ENCODE data around the gene BCL7C. TPM values are rescaled to one million over a fixed set of nuclear protein-coding genes. Genes with fewer than 3 reads are reported as not detected.
"Not testable (repeated sequence)": the region's sequence is repeated elsewhere in the genome, so short reads cannot be mapped to it uniquely, and the experiment has no call there.

Gene BCL7C
- 15.1 TPM for total RNA-seq

DNA sequence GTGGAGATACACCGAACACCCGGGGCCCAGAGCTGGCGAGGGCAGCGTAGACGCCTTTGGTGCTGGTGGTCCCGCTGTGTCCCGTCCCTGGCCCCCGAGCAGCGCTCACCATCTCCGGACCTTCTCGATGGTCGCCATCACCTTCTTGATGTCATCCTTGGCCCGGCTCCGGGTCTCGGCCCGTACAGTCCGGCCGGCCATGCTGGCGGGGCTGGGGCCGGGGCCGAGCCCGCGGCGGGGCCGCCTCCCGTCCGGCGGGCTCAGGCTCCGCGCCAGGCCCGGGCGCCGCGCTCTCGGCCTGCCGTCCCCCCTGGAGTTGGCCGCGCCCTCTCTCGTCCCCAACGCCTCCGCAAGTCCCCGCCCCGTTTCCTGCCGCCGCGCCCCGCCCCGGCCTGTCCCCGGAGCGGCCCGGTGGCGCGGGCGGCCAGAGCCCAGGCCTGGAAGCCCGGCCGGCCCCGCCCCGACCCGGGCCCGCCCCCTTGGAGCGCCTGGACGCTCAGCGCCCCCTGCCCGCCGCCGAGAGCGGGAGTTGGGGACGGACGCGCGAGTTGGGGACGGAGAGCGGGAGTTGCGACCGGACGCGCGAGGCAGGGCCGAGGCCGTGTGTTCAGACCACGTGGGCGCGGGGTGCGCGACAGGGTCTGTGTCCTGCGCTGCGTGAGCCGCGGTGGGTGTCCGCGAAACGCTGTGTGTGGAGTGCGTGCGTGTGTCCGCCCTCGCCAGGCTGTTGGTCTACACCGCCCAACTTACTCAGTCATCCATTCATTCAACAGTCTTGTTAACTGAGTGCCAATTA, at the start of gene BCL7C:
Gene BCL7C (minus strand): TSS at position 334 of the 796 bp plus-strand sequence. CDS start 133 bp downstream, at position 201.
- DNase-seq (ENCODE audit: low read depth in 2 of 3, low spot score in 2 of 3), result peak in 2 of 3 donors; percentile 86 to 87

- DNase-seq (ENCODE audit: low read depth in 2 of 3, low spot score in 2 of 3), result no peak
These were observed 48.5 kb upstream of the BCL7C start for GRCh38 chr16:30942426-30942806.

- DNase-seq (ENCODE audit: low read depth in 2 of 3, low spot score in 2 of 3), result peak in 2 of 3 donors; percentile 65 to 70
These were observed 47.9 kb upstream of the BCL7C start for GRCh38 chr16:30941600-30942425.

DNA sequence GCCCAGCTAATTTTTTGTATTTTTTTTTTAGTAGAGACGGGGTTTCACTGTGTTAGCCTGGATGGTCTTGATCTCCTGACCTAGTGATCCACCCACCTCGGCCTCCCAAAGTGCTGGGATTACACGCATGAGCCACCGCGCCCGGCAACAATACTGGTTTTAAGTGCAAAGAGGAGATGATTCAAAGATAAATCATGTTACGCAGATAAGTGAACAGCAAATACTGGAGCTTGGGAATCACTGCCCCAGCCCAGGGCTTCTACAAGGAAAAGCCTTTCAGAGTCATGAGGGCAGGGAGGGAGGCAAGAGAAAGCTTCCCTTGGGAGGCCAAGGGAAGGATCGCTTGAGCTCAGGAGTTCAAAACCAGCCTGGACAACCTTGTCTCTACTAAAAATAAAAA, 45.7 kb upstream of the BCL7C start:
- DNase-seq (ENCODE audit: low read depth in 2 of 3, low spot score in 2 of 3), result not testable (repeated sequence)

DNA sequence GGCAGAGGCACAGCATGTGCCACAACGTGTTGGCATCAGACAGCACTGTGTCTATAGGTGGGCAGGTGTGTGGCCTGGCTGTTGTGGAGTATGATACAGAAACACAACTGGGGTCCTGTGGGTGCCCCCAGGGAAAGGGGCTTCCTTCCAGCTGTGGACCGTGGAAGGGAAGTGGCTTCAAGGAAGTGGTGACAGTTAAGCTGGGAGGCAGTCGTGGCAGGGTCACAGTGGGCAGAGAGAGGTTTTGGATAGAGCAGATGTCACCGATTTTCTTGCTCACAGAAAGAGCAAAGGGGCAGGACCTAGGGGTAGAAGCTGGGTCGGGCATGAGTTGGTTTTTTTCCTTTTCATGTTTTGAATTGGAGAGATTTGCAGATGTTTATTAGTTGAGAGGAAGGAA, 43.8 kb upstream of the BCL7C start:
- no peak for DNase-seq (ENCODE audit: low read depth in 2 of 3, low spot score in 2 of 3)

- peak in 1 of 3 donors; percentile 60 for DNase-seq (ENCODE audit: low read depth in 2 of 3, low spot score in 2 of 3)
These were observed 41.1 kb upstream of the BCL7C start for GRCh38 chr16:30934827-30935557.

DNA sequence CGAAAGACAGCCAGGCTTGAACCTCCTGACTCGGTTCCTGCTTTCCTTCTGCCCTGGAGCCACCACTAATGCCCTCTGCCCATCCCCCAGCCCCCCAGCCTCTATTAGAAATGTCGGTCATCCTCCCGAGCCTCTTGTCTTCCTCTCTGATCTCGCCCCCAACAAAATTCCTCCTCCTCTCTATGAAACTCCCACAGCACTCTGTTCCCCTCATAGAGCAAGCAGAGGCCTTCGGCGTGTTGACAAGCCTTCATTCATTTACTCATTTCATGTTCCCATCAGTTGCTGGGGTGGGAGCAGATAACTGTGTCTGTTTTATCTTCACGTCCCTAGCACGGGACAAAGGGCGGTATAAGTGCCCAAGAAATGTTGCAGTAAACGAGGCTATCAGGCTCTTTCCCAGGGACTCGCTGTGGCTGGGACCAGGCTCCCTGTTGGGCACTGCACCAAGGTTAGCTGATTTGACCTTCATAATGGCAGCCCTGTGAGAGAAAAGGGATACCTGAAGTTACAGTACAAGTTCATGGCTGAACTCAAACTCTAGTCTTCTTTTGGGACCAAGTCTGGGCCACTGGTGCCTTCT, 37.3 kb upstream of the BCL7C start:
- no peak for DNase-seq (ENCODE audit: low read depth in 2 of 3, low spot score in 2 of 3)

GRCh38 chr16:30930160-30930571, 36.3 kb upstream of the BCL7C start:
- DNase-seq (ENCODE audit: low read depth in 2 of 3, low spot score in 2 of 3), result no peak

DNA sequence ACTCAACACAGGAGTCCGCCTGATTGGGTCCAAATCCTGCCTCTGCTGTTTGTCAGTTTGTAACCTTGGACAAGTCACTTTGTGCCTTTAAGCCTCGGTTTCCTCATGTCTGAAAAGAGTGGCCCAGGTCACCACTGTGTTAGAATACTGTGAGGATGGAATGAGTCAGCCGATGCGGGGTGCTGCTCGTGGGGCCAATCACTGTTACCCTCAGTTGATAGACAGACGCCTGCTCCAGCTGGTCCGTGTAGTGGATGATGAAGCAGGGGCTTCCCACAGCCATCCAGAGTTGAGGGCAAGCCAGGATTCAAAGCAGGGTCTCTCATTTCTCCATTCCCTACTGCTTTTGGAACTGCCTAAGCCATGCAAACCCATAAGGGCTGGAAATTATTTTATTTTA, 35.3 kb upstream of the BCL7C start:
- no peak for DNase-seq (ENCODE audit: low read depth in 2 of 3, low spot score in 2 of 3)

DNA sequence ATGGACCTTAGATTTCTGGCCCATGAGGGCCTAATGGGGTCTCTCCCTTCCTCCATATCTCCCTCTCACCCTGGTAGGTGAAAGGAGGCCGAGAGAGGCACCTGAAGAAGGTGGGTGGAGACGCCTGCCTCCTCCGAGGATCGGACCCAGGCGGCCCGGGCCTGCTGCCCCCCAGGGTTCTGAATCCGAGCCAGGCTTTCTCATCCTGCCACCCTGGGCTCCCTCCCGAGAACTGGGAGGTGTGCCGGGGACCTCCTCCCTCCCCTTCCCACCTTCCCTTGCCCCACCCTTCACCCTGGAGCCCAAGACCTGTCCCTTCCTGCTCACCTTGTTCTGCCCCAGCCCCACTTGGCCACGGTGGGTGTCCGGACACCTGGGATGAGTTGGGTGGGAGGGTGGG, 34.5 kb upstream of the BCL7C start:
- DNase-seq (ENCODE audit: low read depth in 2 of 3, low spot score in 2 of 3), result no peak

- DNase-seq (ENCODE audit: low read depth in 2 of 3, low spot score in 2 of 3), result peak in 1 of 3 donors; percentile 58
These were observed 34.0 kb upstream of the BCL7C start for GRCh38 chr16:30927789-30928378.

DNA sequence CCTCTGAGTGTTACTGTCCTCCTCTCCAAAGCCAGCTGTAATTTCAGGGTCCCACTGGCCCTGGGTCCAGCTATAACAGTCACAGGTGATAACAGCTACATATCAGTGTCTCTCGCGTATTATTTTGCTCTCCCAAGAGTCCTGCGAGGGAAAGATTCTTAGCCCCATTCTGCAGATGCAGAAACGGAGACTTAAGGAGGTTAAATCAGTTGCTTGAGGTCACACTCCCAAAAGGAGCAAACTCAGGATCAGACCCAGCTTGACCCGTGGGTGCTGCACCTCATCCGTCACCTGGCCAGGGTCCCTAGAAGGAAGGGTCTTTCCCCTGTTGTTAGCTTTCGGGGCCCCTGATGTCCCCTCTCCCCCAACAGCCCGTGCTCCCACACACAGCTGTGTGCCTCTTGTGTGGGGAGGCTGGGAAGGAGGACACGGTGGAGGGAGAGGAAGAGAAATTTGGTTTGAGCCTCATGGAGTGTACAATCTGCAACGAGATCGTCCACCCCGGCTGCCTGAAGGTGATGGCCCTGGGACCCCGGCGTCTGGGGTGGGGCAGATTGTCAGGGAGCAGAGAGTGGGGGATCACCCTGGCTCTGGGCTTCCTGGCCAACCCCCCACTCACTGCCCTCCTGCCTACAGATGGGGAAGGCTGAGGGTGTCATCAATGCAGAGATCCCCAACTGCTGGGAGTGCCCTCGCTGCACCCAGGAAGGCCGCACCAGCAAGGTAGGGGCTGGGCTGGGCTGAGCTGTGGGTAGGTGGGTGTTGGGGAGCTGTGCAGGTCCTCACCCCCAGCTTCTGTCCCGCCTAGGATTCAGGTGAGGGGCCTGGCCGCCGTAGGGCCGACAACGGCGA, 33.3 kb upstream of the BCL7C start:
- DNase-seq (ENCODE audit: low read depth in 2 of 3, low spot score in 2 of 3), result no peak

DNA sequence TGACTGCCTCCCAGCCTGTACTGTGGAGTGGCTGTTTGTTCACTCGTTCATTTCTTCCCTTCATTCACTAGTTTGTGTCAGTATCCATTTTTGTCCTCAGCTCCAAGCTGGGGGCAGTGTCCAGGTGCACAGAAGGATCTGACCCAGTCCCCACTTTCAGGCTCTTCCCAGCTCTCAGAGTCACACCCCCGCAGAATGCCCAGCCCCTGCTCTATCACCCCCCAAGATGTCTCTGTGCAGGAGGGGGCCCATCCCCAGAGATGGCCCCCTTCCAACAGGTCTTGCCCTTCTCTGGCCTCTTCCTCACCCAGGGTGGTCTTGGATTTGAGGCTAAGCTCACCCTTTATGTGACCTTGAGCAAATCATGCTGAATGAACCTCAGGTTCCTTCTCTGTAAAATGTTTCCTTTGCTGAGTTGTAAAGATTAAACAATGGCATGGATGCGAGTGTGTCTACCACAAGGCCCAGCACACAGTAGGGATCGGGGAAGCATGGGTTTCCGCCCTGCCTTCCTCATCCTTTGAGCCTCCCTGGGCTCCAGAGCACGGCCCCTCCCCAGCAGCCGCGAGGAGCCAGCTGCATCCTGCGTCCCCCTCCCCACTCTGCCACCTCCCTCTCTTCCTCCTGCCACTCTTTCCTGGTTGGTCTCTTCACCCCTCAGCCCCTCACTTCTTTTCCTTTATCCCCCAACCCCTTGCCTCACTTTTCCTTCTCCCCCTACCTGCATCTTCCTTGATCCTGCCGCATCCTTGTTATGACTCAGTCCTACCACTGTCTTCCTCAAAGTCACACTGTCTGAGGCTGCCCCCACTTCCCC, 32.3 kb upstream of the BCL7C start:
- no peak for DNase-seq (ENCODE audit: low read depth in 2 of 3, low spot score in 2 of 3)

DNA sequence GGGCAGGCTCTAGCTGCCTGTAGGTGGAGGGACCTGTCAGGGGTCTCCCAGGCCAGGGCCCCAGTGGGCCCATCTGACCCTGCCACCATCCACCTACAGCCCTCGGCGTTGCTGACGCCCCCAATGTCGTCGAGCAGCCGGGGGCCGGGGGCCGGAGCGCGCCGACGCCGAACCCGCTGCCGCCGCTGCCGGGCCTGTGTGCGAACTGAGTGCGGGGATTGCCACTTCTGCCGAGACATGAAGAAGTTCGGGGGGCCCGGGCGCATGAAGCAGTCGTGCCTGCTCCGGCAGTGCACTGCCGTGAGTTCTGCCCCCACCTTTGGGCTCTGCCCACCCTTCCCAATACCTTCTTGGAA, 31.7 kb upstream of the BCL7C start:
- DNase-seq (ENCODE audit: low read depth in 2 of 3, low spot score in 2 of 3), result no peak

- DNase-seq (ENCODE audit: low read depth in 2 of 3, low spot score in 2 of 3), result no peak
These were observed 31.2 kb upstream of the BCL7C start for GRCh38 chr16:30924913-30925631.

GRCh38 chr16:30924076-30924912, 30.4 kb upstream of the BCL7C start:
- DNase-seq (ENCODE audit: low read depth in 2 of 3, low spot score in 2 of 3), result no peak

- DNase-seq (ENCODE audit: low read depth in 2 of 3, low spot score in 2 of 3), result no peak
These were observed 29.7 kb upstream of the BCL7C start, which contains the start of gene FBXL19 for GRCh38 chr16:30923554-30924075. FBXL19 (plus strand) TSS chr16:30923572; CDS start chr16:30925755, 2,183 bp downstream.
